Left forelimb (tissue), 1 donor: ENCODE data around the gene CD300LF.
A peak's percentile ranks its signal among the peaks of the same experiment; 100 is the strongest.

Source experiments
- DNase-seq: peaks from one replicate; pipeline ENCODE4 v3.0.0-alpha.2; 2018; ENCODE audit warnings: low spot score

Gene CD300LF

GRCh38 chr17:74686761-74687160 is 26.0 kb downstream of the CD300LF start:
- DNase-seq = no peak

- DNase-seq = no peak
Measured at GRCh38 chr17:74682471-74683190, 30.1 kb downstream of the CD300LF start.

GRCh38 chr17:74682028-74682427 is 30.7 kb downstream of the CD300LF start:
- DNase-seq = no peak

GRCh38 chr17:74680941-74681340 is 31.8 kb downstream of the CD300LF start:
- DNase-seq = no peak

- no peak for DNase-seq
Measured at GRCh38 chr17:74680213-74680612, 32.5 kb downstream of the CD300LF start.

GRCh38 chr17:74679374-74679773 is 33.3 kb downstream of the CD300LF start:
- no peak for DNase-seq

- DNase-seq = no peak
Measured at GRCh38 chr17:74678541-74678940, 34.2 kb downstream of the CD300LF start.

- no peak for DNase-seq
Measured at GRCh38 chr17:74677558-74678466, 34.9 kb downstream of the CD300LF start.

GRCh38 chr17:74671031-74671771 is 41.5 kb downstream of the CD300LF start:
- DNase-seq = peak; percentile 86

- no peak for DNase-seq
Measured at GRCh38 chr17:74670329-74670728, 42.4 kb downstream of the CD300LF start.

- no peak for DNase-seq
Measured at GRCh38 chr17:74663561-74663960, 49.2 kb downstream of the CD300LF start.

- DNase-seq = no peak
Measured at GRCh38 chr17:74659889-74660288, 52.8 kb downstream of the CD300LF start.

- DNase-seq = no peak
Measured at GRCh38 chr17:74658620-74659019, 54.1 kb downstream of the CD300LF start.

- DNase-seq = no peak
Measured at GRCh38 chr17:74654742-74655141, 58.0 kb downstream of the CD300LF start.

- DNase-seq = no peak
Measured at GRCh38 chr17:74652020-74652419, 60.7 kb downstream of the CD300LF start.

GRCh38 chr17:74649909-74650308 is 62.8 kb downstream of the CD300LF start:
- no peak for DNase-seq

- DNase-seq = no peak
Measured at GRCh38 chr17:74647871-74648672, 64.7 kb downstream of the CD300LF start.

- no peak for DNase-seq
Measured at GRCh38 chr17:74646231-74646630, 66.5 kb downstream of the CD300LF start.

- DNase-seq = no peak
Measured at GRCh38 chr17:74645010-74645409, 67.7 kb downstream of the CD300LF start.

- no peak for DNase-seq
Measured at GRCh38 chr17:74644419-74644818, 68.3 kb downstream of the CD300LF start.
